HCT116 (cell line): ENCODE data around the gene SGK1.

Experiments used
- CEBPB ChIP-seq: IDR thresholded peaks from 2 replicates; pipeline ENCODE4 v1.6.1; 2012; ENCODE audit warnings: low read depth
- EGR1 ChIP-seq: IDR thresholded peaks from 2 replicates; pipeline ENCODE4 v1.6.1; 2012; ENCODE audit warnings: low read depth
- POLR2A ChIP-seq: IDR thresholded peaks from 2 replicates; pipeline ENCODE4 v1.7.0; 2011; ENCODE audit warnings: borderline replicate concordance; ENCODE audit not compliant: insufficient read depth, insufficient read length; ENCODE audit errors: extremely low read depth
- RAD21 ChIP-seq: IDR thresholded peaks from 2 replicates; pipeline ENCODE4 v1.6.1; 2012; ENCODE audit warnings: low read depth, mild to moderate bottlenecking
- TF ChIP-seq, protein P1 (sequence below), 3 experiments: fragments of 200-600 bp in 1 of 3; sonication (generic) in 1 of 3; IDR thresholded peaks in 2 of 3; conservative IDR thresholded peaks in 1 of 3; 2 replicates each; pipeline ENCODE4 v1.5.1; 2012 to 2017; ENCODE audit warnings: low read depth in 2 of 3, low read length in 2 of 3, antibody characterized with exemption in 1 of 3, borderline replicate concordance in 1 of 3, control low read depth in 1 of 3, mild to moderate bottlenecking in 1 of 3, mixed read lengths in 1 of 3, mixed run types in 1 of 3, moderate library complexity in 1 of 3; ENCODE audit not compliant: insufficient read depth in 1 of 3

DNA sequence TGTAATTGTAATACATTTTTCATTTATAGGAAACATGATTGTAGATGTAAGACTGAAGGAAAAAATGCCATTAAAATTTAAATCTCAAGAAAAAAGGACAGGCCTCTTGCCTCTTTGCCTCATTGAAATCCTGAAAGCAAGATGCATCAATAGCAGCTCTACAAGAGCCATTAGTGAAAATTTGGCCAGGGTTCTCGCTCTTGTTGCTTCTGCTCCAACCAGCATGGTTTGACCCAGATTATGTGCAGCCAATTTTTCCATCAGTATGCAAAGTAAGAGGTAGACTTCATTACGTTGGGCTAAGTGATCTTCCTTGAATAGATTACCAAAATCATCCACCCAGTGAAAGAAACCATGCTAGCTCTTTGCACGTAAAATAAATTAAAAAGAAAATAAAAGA is 106.6 kb downstream of the SGK1 start:
- TF ChIP-seq CEBPB (no peak), EGR1 (no peak), POLR2A (no peak), RAD21 (no peak)
- TF ChIP-seq, protein P1, sequence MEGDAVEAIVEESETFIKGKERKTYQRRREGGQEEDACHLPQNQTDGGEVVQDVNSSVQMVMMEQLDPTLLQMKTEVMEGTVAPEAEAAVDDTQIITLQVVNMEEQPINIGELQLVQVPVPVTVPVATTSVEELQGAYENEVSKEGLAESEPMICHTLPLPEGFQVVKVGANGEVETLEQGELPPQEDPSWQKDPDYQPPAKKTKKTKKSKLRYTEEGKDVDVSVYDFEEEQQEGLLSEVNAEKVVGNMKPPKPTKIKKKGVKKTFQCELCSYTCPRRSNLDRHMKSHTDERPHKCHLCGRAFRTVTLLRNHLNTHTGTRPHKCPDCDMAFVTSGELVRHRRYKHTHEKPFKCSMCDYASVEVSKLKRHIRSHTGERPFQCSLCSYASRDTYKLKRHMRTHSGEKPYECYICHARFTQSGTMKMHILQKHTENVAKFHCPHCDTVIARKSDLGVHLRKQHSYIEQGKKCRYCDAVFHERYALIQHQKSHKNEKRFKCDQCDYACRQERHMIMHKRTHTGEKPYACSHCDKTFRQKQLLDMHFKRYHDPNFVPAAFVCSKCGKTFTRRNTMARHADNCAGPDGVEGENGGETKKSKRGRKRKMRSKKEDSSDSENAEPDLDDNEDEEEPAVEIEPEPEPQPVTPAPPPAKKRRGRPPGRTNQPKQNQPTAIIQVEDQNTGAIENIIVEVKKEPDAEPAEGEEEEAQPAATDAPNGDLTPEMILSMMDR (IDR thresholded peaks at IDR 0.05 in 2 of 3, conservative IDR thresholded peaks at IDR 0.05 in 1 of 3; ENCODE audit: borderline replicate concordance in 1 of 3, insufficient read depth in 1 of 3, low read depth in 2 of 3, low read length in 2 of 3), result no peak
